Epithelial cell of prostate (primary cell): ENCODE data around the gene KRTAP10-11.
"Not testable (repeated sequence)": the region's sequence is repeated elsewhere in the genome, so short reads cannot be mapped to it uniquely, and the experiment has no call there.

Source experiments
- DNase-seq: peaks from one replicate; pipeline ENCODE4 v3.0.0-alpha.2; 2011; ENCODE audit warnings: low read depth, low spot score
- H3K27ac ChIP-seq: fragments of 450-650 bp; 2 replicates; pipeline ENCODE4 v1.5.1; 2017; ENCODE audit warnings: mild to moderate bottlenecking

KRTAP10-11 gene

DNA sequence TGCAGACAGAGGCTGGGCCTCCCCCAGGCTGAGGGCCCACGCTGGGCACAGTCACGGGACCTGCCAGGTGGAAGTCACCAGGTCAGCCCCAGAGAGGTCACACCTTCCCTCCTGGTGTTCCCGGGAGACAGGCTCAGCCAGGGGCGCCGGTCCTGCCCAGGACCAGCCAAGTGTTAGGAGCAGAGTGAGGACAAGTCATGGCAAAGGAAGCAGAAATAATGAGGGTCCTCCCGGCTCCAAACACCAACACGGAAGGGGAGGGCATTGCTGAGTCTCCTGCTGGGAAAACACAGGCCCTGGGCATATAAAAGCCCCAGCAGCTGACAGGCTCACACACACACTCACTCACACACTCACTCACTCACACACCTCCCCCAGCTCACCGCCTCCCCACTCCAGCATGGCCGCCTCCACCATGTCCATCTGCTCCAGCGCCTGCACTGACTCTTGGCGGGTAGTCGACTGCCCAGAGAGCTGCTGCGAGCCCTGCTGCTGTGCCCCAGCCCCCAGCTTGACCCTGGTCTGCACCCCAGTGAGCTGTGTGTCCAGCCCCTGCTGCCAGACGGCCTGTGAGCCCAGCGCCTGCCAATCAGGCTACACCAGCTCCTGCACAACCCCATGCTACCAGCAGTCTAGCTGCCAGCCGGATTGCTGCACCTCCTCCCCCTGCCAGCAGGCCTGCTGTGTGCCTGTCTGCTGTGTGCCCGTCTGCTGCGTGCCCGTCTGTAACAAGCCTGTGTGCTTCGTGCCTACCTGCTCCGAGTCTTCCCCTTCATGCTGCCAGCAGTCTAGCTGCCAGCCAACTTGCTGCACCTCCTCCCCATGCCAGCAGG, 9.0 kb upstream of the KRTAP10-11 start, which contains the start of gene KRTAP10-10:
KRTAP10-10 (plus strand) TSS at position 339 of the 833 bp plus-strand sequence; CDS start at position 401, 62 bp downstream.
- no peak within 1 kb of the TSS for H3K27ac ChIP-seq
- no peak for DNase-seq

DNA sequence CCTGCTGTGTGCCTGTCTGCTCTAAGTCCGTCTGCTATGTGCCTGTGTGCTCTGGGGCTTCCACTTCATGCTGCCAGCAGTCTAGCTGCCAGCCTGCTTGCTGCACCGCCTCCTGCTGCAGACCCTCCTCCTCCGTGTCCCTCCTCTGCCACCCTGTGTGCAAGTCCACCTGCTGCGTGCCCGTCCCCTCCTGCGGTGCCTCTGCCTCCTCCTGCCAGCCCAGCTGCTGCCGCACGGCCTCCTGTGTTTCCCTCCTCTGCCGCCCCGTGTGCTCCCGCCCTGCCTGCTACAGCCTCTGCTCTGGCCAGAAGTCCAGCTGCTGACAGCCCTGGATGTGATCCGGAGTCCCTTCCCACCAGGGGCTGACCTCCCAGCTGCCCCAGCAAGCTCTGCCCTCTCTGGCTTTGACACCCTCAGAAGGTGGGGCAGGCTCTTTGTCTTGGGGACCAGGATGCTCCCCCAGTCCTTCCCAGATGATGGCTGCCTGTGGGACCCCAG, 8.3 kb upstream of the KRTAP10-11 start:
- H3K27ac ChIP-seq, DNase-seq: not testable (repeated sequence)

DNA sequence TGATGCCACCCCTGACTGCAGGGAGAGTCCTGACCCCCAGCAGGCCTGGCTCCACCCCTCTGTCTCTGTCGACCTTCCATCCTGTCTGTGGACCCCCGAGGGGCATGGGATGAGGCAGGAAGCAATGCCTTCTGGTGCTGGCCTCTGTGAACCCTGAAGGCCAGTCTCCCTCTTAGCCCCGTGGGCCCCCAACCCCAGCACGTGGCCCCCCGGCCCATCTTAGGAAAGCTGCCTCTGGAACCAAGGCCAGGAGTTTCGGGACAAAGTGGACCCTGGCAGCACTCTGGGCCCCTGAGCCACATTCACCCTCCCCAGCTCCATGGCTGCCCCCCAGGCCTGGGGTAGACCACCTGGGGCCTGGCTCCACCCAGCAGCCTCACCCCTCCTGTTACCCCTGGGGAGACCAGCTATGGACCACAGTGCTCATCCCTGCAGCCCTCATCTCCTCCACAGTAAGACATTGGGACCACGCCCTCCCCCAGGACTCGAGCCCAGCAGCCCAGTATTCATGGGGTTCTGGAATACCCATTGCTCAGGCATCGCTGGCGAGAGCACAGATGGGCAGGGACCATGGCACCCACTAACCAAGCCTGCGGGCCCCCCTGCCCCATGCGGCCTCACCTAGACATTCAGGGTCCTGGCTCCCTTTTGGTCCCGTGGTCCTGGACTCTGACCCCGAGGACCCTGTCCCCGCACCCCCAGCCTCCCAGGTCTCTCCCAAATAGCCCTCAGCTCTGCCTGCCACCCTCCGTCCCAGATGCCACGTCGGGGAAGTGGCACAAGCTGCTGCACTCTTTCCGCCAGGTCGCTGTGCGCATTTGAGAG, 7.5 kb upstream of the KRTAP10-11 start:
- not testable (repeated sequence) for DNase-seq

DNA sequence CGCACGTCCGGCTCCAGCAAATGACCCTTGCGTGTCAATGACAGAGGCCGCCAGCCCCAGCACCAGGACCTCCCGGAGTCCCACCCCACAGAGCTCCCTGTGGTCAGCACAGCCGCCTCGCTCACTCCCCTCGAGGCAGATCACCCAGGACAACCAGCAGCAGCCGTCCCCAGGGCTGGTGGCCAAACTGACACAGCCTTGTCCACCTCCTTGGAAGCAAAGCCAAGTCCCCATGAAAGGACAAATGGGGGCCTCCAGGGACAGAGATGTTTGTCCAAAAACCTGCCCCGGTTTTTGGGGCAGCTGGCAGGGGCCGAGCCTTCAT, 6.9 kb upstream of the KRTAP10-11 start:
- DNase-seq: no peak
- H3K27ac ChIP-seq: no peak overlapping the region

More for the DNA sequence above, 7.5 kb upstream of the KRTAP10-11 start:
- H3K27ac ChIP-seq: not testable (repeated sequence)

- H3K27ac ChIP-seq: no peak overlapping the region
- DNase-seq: no peak
Observed at GRCh38 chr21:44640761-44641160, 5.5 kb upstream of the KRTAP10-11 start.

DNA sequence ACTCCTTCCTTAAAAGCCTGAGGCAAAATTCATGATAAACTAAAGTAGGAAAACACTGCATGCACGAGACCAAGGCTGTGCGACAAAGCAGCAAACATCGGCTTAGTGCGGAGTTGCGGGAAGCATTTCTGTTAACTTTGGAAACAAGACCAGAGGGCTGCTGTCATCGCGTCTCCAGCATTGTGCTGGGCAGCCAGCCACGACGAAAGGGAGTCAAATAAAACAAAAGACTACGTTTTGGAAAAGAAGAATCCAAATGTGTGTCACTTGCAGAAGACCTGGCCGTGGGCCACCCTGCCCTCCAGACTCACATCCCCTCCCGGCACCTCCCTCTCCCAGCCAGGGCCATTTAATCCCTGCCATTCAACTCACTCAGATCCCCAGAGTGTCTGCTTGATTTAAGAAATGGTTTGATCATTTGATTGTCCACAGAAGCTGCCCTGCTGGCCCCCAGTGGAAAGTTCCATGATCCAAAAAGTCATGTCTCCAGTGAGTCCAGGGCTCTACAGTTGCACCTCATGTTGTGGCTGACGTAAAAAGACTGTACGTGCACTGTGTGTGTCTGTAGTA, 2.4 kb upstream of the KRTAP10-11 start:
- no peak for DNase-seq

GRCh38 chr21:44644878-44645277, 1.3 kb upstream of the KRTAP10-11 start:
- no peak overlapping the region for H3K27ac ChIP-seq
- no peak for DNase-seq

More for the DNA sequence above, 2.4 kb upstream of the KRTAP10-11 start:
- H3K27ac ChIP-seq: no peak overlapping the region

DNA sequence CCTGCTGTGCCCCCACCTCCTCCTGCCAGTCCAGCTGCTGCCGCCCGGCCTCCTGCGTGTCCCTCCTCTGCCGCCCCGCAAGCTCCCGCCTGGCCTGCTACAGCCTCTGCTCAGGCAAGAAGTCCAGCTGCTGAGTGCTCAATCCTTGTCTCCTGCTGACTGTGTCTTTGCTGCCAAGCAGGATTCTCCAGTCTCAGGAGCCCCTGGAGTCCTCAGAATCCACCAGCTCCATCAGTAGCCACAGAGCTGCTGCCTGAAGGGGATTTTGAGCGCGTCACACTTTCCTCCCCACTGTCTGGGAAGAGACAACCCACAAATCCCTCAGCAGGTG, 973 bp downstream of the KRTAP10-11 start:
- no peak overlapping the region for H3K27ac ChIP-seq

DNA sequence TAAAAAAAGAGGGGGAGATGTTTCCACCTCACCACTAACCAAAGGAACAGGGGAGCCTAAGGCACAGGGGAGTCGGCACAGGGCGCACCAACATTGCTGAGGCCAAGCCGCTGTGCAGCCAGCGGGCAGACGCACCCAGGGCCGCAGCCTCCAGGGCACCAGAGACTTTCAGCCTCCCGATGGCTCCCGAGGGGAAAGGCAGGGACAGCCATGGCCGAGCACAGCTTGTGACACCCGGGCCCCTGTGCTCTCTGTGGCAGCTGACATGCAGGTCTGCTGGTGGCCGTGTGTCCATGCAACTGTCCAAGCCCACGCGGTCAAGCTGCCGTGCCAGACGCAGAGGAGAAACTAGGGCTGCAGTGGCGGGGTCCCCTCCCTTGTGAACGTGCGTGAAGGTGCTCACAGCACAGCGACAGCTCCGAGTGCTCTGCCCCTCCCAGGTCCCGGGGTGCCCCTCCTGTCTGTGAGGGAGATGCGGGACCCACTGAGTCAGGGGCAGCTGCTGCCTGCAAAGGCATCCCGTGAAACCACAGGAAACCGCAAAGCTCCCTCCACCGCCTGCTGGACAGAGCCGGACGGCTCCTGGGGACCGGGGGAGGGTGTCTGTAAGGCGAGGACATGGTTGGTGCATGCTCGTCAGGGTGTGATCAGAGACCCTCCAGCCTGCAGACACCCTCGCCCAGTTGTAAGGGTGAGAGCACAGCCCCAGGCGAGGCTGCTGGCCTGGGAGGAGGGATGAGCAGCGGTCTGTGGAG, 2.5 kb downstream of the KRTAP10-11 start:
- no peak overlapping the region for H3K27ac ChIP-seq
- no peak for DNase-seq

More for the DNA sequence above, 973 bp downstream of the KRTAP10-11 start:
- DNase-seq: no peak

DNA sequence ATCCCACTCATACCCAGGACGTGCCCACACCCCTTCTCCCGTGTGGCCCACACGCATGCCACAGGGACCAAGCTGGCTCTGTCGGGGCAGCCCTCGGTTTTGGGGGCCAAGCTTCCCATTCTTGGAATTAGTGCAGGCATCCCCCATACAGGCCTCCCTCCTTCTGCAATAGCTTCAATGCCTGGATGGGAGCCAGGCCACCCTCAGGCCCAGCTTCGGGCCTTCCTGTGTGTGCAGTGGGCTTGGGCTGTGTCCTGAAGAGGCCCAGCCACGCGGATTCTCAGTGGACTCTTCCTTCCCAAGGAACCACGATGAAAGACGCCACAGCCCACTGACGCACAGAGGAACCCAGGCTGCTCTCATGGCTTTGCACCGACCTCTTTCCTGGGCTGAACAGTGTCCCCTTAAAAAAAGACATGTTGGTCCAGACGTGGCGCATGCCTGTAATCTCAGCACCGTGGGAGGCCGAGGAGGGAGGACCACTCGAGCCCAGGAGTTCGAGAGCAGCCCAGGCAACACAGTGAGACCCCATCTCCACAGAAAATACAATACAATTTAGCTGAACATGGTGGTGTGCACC, 3.4 kb downstream of the KRTAP10-11 start:
- no peak for DNase-seq
- H3K27ac ChIP-seq: no peak overlapping the region

DNA sequence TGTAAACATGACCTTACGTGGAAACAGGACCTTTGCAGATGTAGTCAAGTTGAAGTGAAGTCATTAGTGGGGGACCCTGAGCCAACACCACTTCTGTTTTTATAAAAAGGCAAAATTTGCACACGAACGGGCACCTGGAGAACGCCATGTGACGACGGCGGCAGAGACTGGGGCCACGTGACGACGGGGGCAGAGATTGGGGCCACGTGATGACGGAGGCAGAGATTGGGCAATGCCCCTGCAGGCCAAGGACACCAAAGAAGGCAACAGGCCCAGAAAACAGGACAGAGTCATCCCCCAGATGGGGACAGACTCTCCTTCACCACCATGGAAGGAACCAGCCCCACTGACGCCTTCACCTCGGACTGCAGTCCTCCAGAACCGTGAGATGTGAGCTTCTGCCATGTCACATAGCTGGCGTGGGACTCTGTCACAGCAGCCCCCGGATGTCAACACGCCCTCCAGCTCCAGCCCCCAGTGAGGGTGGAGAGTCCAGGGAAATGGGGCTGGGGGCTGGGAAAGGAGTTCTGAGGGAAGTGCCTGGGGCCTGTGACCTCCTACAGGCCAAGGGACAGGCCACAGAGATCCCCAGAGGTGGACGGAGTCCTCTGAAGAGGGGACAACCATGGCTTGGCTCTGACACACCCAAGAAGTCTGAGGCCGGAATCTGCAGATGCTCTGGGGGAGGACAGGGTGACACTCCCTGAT, 4.2 kb downstream of the KRTAP10-11 start:
- DNase-seq: no peak
- H3K27ac ChIP-seq: no peak overlapping the region

DNA sequence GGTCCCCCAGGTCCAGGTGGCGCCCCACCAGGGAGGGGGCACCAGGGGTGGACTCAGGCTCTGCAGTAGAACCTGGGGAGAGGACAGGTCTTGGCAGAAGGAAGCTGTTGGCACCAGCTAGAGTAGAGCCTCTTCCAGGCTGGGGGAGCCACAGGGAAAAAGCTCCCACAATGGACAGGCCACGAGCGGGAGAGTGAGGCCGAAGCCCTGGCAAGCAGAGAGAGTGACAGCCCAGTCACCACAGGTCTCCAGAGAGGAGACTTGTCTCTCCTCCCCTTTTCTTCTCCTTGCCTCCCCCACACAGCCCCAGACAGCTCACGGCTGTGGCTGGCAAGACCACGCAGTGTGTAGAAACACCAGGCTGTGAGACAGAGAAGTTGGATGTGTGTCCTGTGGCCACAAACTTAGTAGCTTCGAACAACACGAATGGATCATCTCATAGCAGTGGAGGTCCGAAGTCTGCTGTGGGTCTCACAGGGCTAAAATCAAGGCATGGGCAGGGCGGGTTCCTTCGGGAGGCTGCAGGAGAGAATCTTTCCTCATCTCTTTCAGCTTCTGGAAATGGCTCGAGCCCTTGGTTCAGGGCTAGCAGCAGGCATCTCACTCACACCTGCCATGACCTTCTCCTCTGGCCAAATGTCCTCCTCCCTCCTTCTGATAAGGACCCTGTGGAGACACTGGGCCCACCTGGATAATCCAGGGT, 4.9 kb downstream of the KRTAP10-11 start:
- no peak overlapping the region for H3K27ac ChIP-seq
- no peak for DNase-seq

GRCh38 chr21:44653123-44653522, 6.9 kb downstream of the KRTAP10-11 start:
- H3K27ac ChIP-seq: no peak overlapping the region
- DNase-seq: no peak

GRCh38 chr21:44653656-44654575, 7.7 kb downstream of the KRTAP10-11 start:
- H3K27ac ChIP-seq: no peak overlapping the region

GRCh38 chr21:44654576-44655175, 8.5 kb downstream of the KRTAP10-11 start, which contains the start of gene KRTAP12-4:
Gene KRTAP12-4, minus strand, starts transcription at chr21:44654659. Its CDS starts 45 bp downstream, at chr21:44654614.
- H3K27ac ChIP-seq: no peak within 1 kb of the TSS
- no peak for DNase-seq

More at GRCh38 chr21:44653656-44654575, 7.7 kb downstream of the KRTAP10-11 start:
- DNase-seq: no peak

DNA sequence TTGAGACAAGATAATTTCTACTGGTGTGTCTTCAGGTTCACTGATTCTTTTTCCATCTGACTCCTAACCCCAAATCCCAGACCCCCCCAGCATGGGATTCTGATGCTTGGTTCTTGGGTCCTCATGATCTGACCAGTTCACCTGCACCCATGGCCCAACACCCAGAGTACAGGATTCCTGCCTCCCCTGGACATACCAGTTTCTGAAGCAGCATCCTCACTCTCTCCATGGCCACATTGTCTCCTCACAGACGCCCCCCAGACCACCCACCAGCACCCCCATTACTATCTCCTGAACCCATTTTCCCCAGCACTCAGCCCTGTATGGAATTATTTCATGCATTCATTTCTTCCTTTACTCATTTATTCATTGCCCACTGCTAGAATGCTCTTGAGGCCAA, 10.7 kb downstream of the KRTAP10-11 start:
- H3K27ac ChIP-seq: no peak overlapping the region
- DNase-seq: no peak
